Fibroblast of skin of right biceps (primary cell): ENCODE measurements around the gene KRAS.
A peak's percentile ranks its signal among the peaks of the same experiment; 100 is the strongest.

Experiments
- DNase-seq: peaks from one replicate; pipeline ENCODE4 v3.0.0-alpha.2; 2013

Gene KRAS

DNA sequence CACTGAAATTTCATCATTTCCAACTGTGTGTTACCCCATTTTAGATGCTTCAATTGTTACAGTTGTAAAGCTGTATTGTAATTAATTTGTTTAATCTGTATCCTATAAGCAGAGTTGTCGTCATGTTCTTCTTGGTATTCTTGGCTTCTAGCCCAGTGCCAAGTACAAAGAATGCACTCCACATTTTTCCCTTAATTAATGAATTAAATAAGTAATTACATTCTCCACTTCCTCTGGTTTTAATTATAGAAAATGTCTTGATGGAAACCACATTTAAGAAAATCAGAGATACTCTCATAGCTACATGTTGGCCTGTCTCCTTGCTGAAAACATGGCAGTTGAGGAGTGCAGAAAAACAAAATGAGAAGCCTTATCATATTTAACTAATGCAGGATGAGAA, 56.5 kb downstream of the KRAS start:
- DNase-seq, result peak; percentile 65

DNA sequence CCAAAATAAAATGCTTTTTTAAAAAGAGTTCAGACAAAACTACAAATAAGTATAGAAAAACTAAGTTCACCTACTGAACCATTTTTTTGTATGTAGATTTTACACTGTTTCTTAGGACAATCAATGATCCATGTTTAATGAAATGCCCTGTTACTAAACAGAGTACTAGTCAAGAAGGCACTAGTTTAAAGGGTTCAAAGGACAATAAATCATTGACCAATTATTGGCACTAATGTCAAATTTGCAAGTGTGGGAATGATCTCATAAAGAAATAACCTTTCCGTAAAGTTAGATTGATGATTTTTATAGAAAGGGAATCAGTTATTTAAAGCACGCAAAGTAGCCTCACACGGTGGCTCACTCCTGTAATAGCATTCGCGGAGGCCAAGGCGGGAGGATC, 59.9 kb downstream of the KRAS start:
- no peak for DNase-seq

DNA sequence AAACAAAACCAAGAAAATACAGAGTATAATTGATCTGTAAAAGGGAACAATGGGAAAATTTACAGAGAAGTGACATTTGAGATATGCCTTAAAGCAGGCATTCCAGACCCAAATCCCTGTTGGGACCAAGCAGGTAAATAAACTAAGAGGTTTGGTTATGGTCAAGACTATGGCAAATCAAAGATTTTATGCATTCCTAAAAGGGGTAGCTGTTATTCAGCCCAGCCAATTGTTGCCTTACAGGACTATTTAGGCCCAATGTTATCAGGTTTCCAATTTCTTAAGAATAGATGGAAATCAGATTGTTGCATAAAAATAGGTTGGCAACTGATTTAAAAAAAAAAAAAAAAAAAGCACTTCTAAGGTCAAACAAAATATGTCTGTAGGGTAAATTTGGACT, 61.1 kb downstream of the KRAS start:
- DNase-seq, result no peak

DNA sequence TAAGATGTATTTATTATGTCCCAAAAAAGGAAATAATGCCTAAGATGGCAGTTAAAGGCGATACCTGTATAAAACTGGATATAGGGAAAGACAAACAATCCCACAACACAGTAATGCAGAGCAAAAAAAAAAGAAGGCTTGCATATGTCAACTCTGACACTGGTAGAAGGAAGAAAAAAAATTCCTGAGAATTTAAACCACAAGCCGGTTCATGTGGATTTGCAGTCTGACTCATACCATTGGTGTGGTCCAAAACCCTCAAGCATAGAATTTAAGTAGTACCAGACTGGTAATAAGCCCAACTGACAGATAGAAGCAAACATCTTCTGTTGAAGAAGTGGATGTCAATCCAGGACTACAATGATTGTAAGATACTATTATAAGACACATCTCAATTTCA, 62.9 kb downstream of the KRAS start:
- DNase-seq, result peak; percentile 95

DNA sequence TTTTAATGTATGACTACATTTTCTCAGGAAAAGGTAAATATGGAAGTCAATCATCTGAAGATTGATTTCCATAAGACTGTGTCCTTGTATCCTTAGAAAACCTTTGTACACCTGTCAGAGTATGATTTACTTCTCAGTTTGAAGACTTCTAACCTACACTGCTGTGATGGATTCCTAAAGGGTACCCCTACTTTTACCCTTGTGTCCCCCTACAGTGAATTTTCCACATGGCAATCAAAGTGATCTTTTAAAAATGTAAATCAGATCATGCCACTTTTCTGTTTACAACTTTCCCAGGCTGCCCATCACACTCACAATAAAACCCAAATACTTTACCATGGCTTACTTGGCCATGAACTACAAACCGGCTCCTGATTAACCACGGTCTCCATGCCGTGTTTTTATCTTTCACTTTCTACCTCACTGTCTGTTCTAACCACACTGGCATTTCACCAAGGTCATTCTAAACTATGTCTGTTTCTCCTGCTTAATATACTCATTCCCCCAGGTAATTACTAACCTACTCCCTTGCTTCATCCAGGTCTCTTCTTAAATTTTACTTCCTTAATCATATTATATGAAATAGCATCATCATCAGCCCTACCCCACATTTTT, 63.8 kb downstream of the KRAS start:
- DNase-seq, result peak; percentile 26

DNA sequence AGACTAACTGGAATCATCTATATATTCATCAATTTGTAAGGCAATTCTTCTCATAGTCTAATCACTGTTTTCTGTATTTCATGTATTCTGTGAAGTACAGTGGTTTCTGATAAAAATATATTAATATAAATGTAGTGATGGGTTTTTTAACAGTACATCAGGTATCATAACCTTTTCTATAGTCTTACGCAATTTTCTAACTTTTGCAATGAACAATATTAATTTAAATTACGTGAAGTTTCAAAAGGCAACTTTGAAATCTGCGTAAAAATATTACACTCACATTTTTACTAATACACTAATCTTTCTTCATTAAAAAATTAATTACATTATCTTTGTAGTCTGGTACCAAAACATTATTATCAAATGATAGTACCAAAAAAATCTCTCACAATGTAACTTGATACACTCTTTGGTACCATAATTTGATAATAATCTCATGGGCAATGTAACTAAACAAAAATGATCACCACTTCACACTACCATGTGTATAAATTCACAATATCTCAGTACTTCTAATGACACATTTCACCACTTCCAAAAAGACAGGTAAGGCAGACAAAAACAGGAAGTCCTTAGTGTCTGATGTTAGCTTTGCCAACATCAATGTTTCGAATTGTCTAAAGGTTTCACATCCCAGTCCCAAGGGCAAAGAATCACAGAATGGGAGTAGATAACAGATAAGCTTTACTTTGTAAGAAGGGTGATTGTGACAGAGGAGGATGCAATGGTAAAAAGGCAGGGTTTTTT, 64.5 kb downstream of the KRAS start:
- DNase-seq, result no peak

DNA sequence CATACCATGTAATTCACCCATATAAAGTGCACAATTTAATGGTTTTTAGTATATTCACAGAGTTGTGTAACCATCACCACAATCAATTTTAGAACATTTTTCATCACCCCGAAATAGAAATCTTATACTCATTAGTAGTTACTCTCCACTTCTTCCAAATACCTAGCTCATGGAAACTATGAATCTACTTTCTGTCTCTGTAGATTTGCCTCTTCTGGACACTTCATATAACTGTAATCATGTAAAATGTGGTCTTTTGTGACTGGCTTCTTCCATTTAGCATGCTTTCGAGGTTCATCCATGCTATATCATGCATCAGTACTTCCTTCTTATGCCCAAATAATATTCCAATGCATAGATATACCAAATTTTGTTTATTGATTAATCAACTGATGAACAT, 66.6 kb downstream of the KRAS start:
- DNase-seq, result no peak

DNA sequence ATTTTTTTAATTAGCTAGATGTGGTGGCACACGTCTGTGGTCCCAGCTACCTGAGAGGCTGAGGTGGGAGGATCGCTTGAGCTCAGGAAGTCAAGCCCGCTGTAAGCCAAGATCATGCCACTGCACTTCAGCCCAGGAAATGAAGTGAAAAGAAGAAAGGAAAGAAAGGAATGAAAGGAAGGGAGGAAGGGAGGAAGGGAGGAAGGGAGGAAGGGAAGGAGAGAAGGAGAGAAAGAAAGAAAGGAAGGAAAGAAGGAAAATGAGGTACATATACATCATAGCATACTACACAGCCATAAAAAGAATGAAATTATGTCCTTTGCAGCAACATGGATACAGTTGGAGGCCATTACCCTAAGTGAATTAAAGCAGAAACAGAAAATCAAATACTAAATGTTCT, 68.0 kb downstream of the KRAS start:
- no peak for DNase-seq

DNA sequence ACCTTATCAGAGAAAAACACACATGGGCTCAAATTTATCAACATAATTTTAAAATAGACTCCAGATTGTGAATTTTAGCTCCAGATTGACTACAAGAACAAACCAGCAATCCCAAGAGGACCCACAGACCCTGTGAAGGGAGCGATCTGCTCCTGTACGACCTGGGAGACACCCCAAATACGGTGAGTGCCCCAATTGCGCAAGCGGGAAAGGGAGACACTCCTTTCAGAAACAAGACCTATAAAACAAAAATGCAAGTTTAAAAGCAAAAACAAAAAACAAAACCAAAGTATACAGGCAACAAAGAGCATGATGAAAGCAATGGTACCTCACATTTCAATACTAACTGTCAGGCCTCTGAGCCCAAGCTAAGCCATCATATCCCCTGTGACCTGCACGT, 87.9 kb downstream of the KRAS start:
- no peak for DNase-seq

DNA sequence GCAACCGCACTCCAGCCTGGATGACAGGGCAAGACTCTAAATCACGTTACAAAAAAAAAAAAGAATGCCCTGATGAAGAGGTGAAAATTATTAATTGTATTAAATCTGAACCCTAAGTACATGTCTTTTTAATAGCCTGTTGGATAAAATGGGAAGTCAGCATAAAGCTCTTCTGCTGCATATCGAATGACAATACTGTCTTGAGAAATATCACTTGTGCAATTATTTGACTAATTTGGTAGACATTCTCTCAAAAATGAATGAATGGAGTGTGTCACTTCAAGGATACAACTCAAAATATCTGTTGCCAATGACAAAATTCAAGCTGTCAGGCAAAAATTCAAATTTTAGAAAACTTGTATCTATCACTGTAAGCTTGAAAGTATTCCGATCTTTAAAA, 94.7 kb downstream of the KRAS start:
- DNase-seq, result no peak

DNA sequence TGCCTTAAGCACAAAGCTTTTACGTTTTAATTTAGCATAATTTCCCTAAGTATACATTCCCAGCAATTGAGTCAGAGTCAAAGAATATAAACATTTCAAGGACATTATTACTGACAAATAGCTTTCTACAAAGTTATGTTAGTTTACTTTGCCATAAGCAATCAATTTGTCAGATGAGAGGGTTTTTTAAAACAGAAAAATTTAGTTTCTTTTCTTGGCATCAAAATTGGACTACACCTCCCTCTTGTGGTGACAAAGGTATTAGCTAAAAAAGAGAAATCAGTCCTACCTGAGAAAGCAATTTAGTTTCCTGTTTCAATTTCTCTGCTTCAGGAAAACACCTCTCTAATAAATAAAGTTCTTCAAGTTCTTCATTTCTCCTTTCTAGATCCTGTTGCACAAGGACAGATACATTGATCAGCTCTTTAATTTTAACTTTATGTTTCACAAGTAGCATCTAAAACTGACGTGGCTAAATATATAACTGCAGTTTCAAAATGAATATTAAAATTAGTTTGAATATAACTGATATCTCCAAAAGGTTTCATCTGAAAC, 95.6 kb downstream of the KRAS start:
- peak; percentile 40 for DNase-seq
